ENCODE data around the gene ZNF277. TPM values are rescaled to one million over a fixed set of nuclear protein-coding genes. Genes with fewer than 3 reads are reported as not detected.

The ZNF277 gene
- total RNA-seq, 1 experiment from 2014 or later: 12.8 TPM

- no peak overlapping the region for H3K27ac ChIP-seq (ENCODE audit: low read length)
- no peaks in the 10 kb centered on the region for H3K9me3 ChIP-seq (ENCODE audit: control insufficient read depth, insufficient read depth, low read depth, low read length)
- in situ Hi-C loops (cut with HindIII; ENCODE audit: low pct_unique_long_range_greater_than_20kb, low sequenced_read_pairs): no loop called here
- no peak overlapping the region for H3K4me3 ChIP-seq (ENCODE audit: low read depth in 2 of 2, low read length in 2 of 2)
- no peaks in the 10 kb centered on the region for H3K36me3 ChIP-seq (ENCODE audit: control insufficient read depth, insufficient read depth, low read length)
- no peaks in the 10 kb centered on the region for H3K27me3 ChIP-seq (ENCODE audit: control insufficient read depth, insufficient read depth, low read length)
- no peak for DNase-seq (ENCODE audit: low read depth, low spot score)
- no TSS peak for BruUV-seq (replicated peaks)
- intact Hi-C loops (cut with micrococcal nuclease; ENCODE audit: unreplicated experiment): no loop called here
- CTCF ChIA-PET: no interaction called here
- POLR2A ChIA-PET: no interaction called here
- no peak for TF ChIP-seq CTCF (IDR thresholded peaks at IDR 0.05)
- TF ChIP-seq REST (IDR thresholded peaks at IDR 0.05; ENCODE audit: insufficient read depth in 1 of 2, low read depth in 2 of 2, low read length in 1 of 2): no peak
- no peak for TF ChIP-seq SIN3A (IDR thresholded peaks at IDR 0.05; ENCODE audit: borderline replicate concordance, insufficient read depth, low read depth, low read length)
- TF ChIP-seq POLR2AphosphoS5 (IDR thresholded peaks at IDR 0.05; ENCODE audit: low read depth, low read length): no peak
- TF ChIP-seq TCF7L2 (IDR thresholded peaks at IDR 0.05; ENCODE audit: low read depth, low read length): no peak
- ATAC-seq: no peak
- 0 out of 2 replicates have a peak, but pooled peaks cover 3% of the 10 kb centered on the region for H3K4me1 ChIP-seq (ENCODE audit: control insufficient read depth, insufficient read depth, low read length)
Measured at GRCh38 chr7:112262036-112262435, 55.5 kb downstream of the ZNF277 start.

- no peak for DNase-seq (ENCODE audit: low read depth, low spot score)
- Histone ChIP-seq H3K27me3 (ENCODE audit: control insufficient read depth, insufficient read depth, low read length) (no peaks in the 10 kb centered on the region), H3K4me3 (ENCODE audit: low read depth in 2 of 2, low read length in 2 of 2) (no peak overlapping the region), H3K36me3 (ENCODE audit: control insufficient read depth, insufficient read depth, low read length) (no peaks in the 10 kb centered on the region), H3K9me3 (ENCODE audit: control insufficient read depth, insufficient read depth, low read depth, low read length) (no peaks in the 10 kb centered on the region), H3K4me1 (ENCODE audit: control insufficient read depth, insufficient read depth, low read length) (0 out of 2 replicates have a peak, but pooled peaks cover 3% of the 10 kb centered on the region), H3K27ac (ENCODE audit: low read length) (no peak overlapping the region; the same call in 1 of the 2 replicates)
- TF ChIP-seq SIN3A (IDR thresholded peaks at IDR 0.05; ENCODE audit: borderline replicate concordance, insufficient read depth, low read depth, low read length) (no peak), TCF7L2 (IDR thresholded peaks at IDR 0.05; ENCODE audit: low read depth, low read length) (no peak), REST (IDR thresholded peaks at IDR 0.05; ENCODE audit: insufficient read depth in 1 of 2, low read depth in 2 of 2, low read length in 1 of 2) (no peak), POLR2AphosphoS5 (IDR thresholded peaks at IDR 0.05; ENCODE audit: low read depth, low read length) (no peak), CTCF (IDR thresholded peaks at IDR 0.05) (no peak)
- no peak for ATAC-seq
- no TSS peak for BruUV-seq (replicated peaks)
- CTCF ChIA-PET: no interaction called here
- intact Hi-C loops (cut with micrococcal nuclease; ENCODE audit: unreplicated experiment): no loop called here
- POLR2A ChIA-PET: no interaction called here
- in situ Hi-C loops (cut with HindIII; ENCODE audit: low pct_unique_long_range_greater_than_20kb, low sequenced_read_pairs): no loop called here
Measured at GRCh38 chr7:112262855-112263487, 56.5 kb downstream of the ZNF277 start.
